ENCODE data around the gene CISH.

CISH gene, protein sequence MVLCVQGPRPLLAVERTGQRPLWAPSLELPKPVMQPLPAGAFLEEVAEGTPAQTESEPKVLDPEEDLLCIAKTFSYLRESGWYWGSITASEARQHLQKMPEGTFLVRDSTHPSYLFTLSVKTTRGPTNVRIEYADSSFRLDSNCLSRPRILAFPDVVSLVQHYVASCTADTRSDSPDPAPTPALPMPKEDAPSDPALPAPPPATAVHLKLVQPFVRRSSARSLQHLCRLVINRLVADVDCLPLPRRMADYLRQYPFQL

GRCh38 chr3:50611464-50612233, at the start of gene CISH:
CISH (minus strand) TSS chr3:50611774; CDS start chr3:50611650, 124 bp downstream.
- in situ Hi-C loops (cut with MboI; ENCODE audit: low sequenced_read_pairs) = loop anchor here (25.0 kb wide), 1 partner anchor 776 kb away; the partner anchor contains the start of genes MANF and RBM15B

- in situ Hi-C loops (cut with MboI; ENCODE audit: low sequenced_read_pairs) = no loop called here
These were observed 48.8 kb upstream of the CISH start for GRCh38 chr3:50660386-50660785.

- in situ Hi-C loops (cut with MboI; ENCODE audit: low sequenced_read_pairs) = no loop called here
These were observed 47.3 kb upstream of the CISH start for GRCh38 chr3:50658831-50659230.

DNA sequence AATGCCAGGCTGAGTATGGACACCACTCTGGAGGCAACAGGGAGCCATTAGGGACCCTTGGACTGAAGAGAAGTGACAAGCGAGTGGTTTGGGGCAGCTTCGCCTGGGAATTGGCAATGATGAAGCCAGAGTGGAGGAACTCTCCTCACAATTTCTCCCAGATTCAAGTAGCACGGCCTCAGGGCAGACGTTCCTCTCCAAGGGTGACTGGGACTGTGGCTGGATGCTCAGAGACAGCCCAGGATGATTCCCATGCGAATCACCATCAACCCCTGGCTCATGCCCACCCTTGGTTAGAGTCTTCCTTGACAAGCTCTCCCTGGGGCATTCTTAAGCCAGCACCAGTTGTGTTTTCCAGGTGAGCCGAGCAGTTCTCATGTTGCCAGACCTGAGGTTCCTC, 46.8 kb upstream of the CISH start:
- in situ Hi-C loops (cut with MboI; ENCODE audit: low sequenced_read_pairs) = no loop called here

DNA sequence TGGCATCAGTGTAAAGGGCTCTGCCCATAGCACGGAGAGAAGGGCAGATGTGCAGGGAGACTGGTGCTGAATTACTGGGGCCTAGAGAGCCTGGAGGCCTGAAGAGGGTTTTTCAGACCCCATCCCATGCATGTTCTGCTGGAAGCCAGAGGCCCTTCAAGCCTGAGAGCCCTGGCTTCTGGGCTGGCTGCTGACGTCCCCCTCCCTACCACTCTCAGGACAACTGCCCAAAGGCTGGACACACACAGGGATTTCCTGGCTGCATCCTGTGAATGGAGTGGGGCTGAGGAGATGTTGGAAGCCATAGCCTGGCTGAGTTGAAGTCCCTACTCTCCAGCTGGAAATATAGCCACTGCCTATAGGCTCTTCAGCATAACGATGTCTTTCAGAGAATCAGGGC, 46.2 kb upstream of the CISH start:
- in situ Hi-C loops (cut with MboI; ENCODE audit: low sequenced_read_pairs) = no loop called here

- in situ Hi-C loops (cut with MboI; ENCODE audit: low sequenced_read_pairs) = no loop called here
These were observed 45.8 kb upstream of the CISH start for GRCh38 chr3:50657407-50657806.

- in situ Hi-C loops (cut with MboI; ENCODE audit: low sequenced_read_pairs) = no loop called here
These were observed 45.0 kb upstream of the CISH start for GRCh38 chr3:50656417-50657195.

GRCh38 chr3:50655009-50655830, 43.6 kb upstream of the CISH start:
- in situ Hi-C loops (cut with MboI; ENCODE audit: low sequenced_read_pairs) = no loop called here

- in situ Hi-C loops (cut with MboI; ENCODE audit: low sequenced_read_pairs) = no loop called here
These were observed 42.5 kb upstream of the CISH start for GRCh38 chr3:50653937-50654595.

GRCh38 chr3:50652709-50653108, 41.1 kb upstream of the CISH start:
- in situ Hi-C loops (cut with MboI; ENCODE audit: low sequenced_read_pairs) = no loop called here

- in situ Hi-C loops (cut with MboI; ENCODE audit: low sequenced_read_pairs) = no loop called here
These were observed 40.5 kb upstream of the CISH start for GRCh38 chr3:50651920-50652529.

- in situ Hi-C loops (cut with MboI; ENCODE audit: low sequenced_read_pairs) = no loop called here
These were observed 39.9 kb upstream of the CISH start for GRCh38 chr3:50651445-50651844.

GRCh38 chr3:50650018-50650417, 38.4 kb upstream of the CISH start:
- in situ Hi-C loops (cut with MboI; ENCODE audit: low sequenced_read_pairs) = no loop called here

GRCh38 chr3:50649451-50649931, 37.9 kb upstream of the CISH start:
- in situ Hi-C loops (cut with MboI; ENCODE audit: low sequenced_read_pairs) = no loop called here

- in situ Hi-C loops (cut with MboI; ENCODE audit: low sequenced_read_pairs) = no loop called here
These were observed 37.4 kb upstream of the CISH start for GRCh38 chr3:50648944-50649343.

DNA sequence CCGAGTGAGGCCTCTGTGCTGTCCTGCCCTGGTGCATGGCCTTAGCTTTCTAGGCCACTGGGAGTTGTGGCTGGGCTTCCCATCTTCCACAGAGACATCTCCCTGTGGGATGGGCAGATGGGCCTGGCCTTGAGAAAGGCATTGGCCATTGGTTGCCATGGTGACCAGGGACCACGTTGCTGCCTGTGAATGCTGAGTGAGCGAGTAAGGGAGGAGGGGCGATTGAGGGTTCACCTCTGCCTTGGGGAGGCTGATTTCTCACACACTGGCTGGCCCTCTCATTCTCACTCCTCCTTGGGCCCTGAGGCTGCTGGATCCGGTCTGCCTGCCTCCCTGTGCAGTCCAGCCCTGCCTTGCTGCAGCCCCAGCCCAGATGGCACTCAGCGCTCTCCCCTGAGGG, 36.7 kb upstream of the CISH start:
- in situ Hi-C loops (cut with MboI; ENCODE audit: low sequenced_read_pairs) = no loop called here

DNA sequence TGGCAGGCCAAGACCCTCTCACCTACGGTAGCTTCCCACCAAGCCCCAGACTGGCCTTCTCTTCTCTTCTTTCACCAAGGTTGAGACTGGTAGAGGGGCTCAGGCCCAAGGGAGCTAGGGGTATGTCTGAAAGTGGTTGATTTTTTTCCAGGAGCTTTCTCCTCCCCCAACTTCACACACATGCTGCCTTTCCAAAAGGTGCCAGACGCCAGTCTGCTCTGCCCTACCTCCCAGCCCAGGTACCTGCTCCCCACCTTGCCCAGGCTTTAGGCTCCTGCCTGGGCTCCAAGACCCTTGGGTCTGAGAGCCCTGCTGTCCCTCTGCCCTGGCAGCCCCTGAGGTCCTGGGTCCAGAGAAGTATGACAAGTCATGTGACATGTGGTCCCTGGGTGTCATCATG, 33.8 kb upstream of the CISH start:
- in situ Hi-C loops (cut with MboI; ENCODE audit: low sequenced_read_pairs) = no loop called here

DNA sequence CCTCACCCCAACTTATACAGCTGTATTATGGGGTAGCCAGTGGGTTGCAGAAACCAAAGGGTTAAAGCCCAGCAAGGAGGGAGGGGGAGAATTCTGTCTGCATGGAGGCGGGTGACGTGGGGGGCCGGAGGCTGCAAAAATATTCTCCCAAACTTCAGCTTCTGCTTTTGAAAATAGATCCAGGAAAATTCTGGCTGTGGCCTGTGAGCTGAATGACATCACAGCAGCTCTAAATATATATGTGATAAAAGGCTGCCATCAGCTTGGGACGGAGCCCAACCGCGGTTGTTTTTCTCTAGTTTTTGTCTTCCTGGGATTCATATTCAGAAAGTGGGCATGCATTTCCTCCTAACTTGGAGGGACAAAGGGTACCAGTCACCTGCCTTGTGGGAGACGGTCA, 33.0 kb upstream of the CISH start:
- in situ Hi-C loops (cut with MboI; ENCODE audit: low sequenced_read_pairs) = no loop called here

DNA sequence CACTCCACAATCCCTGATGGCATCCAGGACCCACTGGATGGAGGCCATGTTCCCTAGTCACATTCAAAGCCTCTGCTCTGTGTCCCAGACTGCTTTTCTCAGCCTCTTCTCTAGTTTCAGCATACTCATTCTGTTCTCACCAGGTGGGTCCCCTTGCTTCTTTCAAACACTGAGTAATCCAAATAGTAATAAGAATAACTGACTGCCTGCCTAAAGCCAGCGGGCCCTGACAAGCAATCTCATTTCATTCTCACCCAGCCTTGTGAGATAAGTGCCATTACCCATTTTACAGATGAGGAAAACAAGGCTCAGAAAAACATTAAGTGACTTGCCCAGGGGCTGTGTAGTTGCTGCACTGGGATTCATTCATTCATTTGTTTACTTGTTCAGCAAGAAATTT, 30.8 kb upstream of the CISH start:
- in situ Hi-C loops (cut with MboI; ENCODE audit: low sequenced_read_pairs) = no loop called here

DNA sequence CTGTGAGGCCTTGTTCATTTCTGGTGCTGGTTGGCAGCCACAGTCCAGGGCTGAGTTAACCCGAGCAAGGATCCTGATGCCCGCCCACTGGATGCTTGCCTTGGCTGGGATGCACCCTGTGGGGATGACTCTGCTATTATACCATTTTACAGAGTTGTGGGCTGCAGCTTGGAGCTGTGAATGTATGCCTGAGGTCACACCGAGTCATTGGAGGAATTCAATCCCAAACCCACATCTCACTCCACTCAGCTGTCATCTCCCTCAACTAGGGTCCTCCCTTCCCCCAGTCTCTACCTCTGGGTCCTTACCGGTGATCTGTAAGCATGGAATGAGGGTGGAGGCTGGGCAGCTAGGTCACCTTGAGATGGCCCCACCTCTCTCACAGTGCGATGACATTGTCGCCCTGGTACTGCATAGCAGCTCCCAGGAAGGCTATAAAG, 27.5 kb upstream of the CISH start:
- in situ Hi-C loops (cut with MboI; ENCODE audit: low sequenced_read_pairs) = no loop called here

All from HL-60/S4 treated with phorbol 12-myristate 13-acetate at 8.2 ng/mL for 4 days and 3 days (cell line).